Inflammatory macrophage treated with lipopolysaccharide for 4 hours (primary cell): Measurements from ENCODE around the gene CCDC82.

Experiments
- DNase-seq: peaks from one replicate; pipeline ENCODE4 v3.0.0-alpha.2; 2020

CCDC82 gene

GRCh38 chr11:96306071-96306470, 83.6 kb downstream of the CCDC82 start:
- DNase-seq = no peak

GRCh38 chr11:96303980-96304379, 85.7 kb downstream of the CCDC82 start:
- no peak for DNase-seq

GRCh38 chr11:96303064-96303463, 86.6 kb downstream of the CCDC82 start:
- DNase-seq = peak; percentile 85
